GM23338 (cell line): Measurements from ENCODE around the gene S1PR1. TPM values are rescaled to one million over a fixed set of nuclear protein-coding genes. Genes with fewer than 3 reads are reported as not detected.

Source experiments
- ATAC-seq: fragments of 200-7000 bp; cut with Tn5 transposase; 3 replicates; pipeline ENCODE4 v1.9.1; 2020
- DNase-seq: peaks from one replicate; pipeline ENCODE4 v3.0.0-alpha.2; 2015; ENCODE audit warnings: low spot score
- H2AFZ ChIP-seq: fragments of 200-600 bp; sonication (generic); 2 replicates; pipeline ENCODE4 v1.8.0; 2016; ENCODE audit warnings: antibody characterized with exemption, mild to moderate bottlenecking, moderate library complexity
- H3F3A ChIP-seq: fragments of 200-600 bp; sonication (generic); replicated peaks from 2 replicates; pipeline ENCODE4 v1.8.0; 2017; ENCODE audit warnings: antibody characterized with exemption, mixed run types, low read depth
- H3K27ac ChIP-seq: fragments of 200-600 bp; sonication (generic); 2 replicates; pipeline ENCODE4 v1.6.1; 2016; ENCODE audit warnings: low read depth
- H3K27me3 ChIP-seq: fragments of 200-600 bp; sonication (generic); 2 replicates; pipeline ENCODE4 v1.8.0; 2016; ENCODE audit warnings: mild to moderate bottlenecking, mixed run types, moderate library complexity; ENCODE audit not compliant: insufficient read depth
- H3K36me3 ChIP-seq: fragments of 200-600 bp; sonication (generic); 2 replicates; pipeline ENCODE4 v1.8.0; 2016; ENCODE audit warnings: mild to moderate bottlenecking; ENCODE audit not compliant: insufficient read depth
- H3K4me1 ChIP-seq: fragments of 200-600 bp; sonication (generic); 2 replicates; pipeline ENCODE4 v1.8.0; 2016; ENCODE audit warnings: mild to moderate bottlenecking, moderate library complexity; ENCODE audit not compliant: insufficient read depth
- H3K4me2 ChIP-seq: fragments of 200-600 bp; sonication (generic); 2 replicates; pipeline ENCODE4 v1.7.1; 2017; ENCODE audit warnings: mixed run types
- H3K4me3 ChIP-seq: fragments of 200-600 bp; sonication (generic); 2 replicates; pipeline ENCODE4 v1.6.1; 2016; ENCODE audit warnings: mixed run types
- H3K79me2 ChIP-seq: fragments of 200-600 bp; sonication (generic); replicated peaks from 2 replicates; pipeline ENCODE4 v1.8.0; 2017; ENCODE audit warnings: mild to moderate bottlenecking; ENCODE audit not compliant: insufficient read depth
- H3K9me2 ChIP-seq: fragments of 200-600 bp; sonication (generic); 2 replicates; pipeline ENCODE4 v1.8.0; 2017; ENCODE audit not compliant: insufficient read depth
- H4K20me1 ChIP-seq: fragments of 200-600 bp; sonication (generic); replicated peaks from 2 replicates; pipeline ENCODE4 v1.8.0; 2017; ENCODE audit warnings: mild to moderate bottlenecking; ENCODE audit not compliant: insufficient read depth
- H3K27ac Mint-ChIP-seq: 2 replicates; pipeline ENCODE4 v1.8.0; 2020; ENCODE audit warnings: inconsistent platforms, mild to moderate bottlenecking, moderate library complexity, mixed read lengths
- H3K27me3 Mint-ChIP-seq: 3 replicates; pipeline ENCODE4 v1.8.0; 2022; ENCODE audit warnings: low read depth, mild to moderate bottlenecking, moderate library complexity, mixed read lengths, inconsistent platforms; ENCODE audit not compliant: insufficient read depth, poor library complexity
- H3K36me3 Mint-ChIP-seq: 3 replicates; pipeline ENCODE4 v1.8.0; 2021; ENCODE audit warnings: low read depth, mild to moderate bottlenecking, inconsistent platforms, moderate library complexity, mixed read lengths
- H3K4me1 Mint-ChIP-seq: 3 replicates; pipeline ENCODE4 v1.8.0; 2020; ENCODE audit warnings: mild to moderate bottlenecking, inconsistent platforms, mixed read lengths
- H3K4me3 Mint-ChIP-seq: 3 replicates; pipeline ENCODE4 v1.8.0; 2021; ENCODE audit warnings: moderate library complexity, mild to moderate bottlenecking, inconsistent platforms, mixed read lengths
- H3K9me3 Mint-ChIP-seq: 3 replicates; pipeline ENCODE4 v1.8.0; 2020; ENCODE audit warnings: moderate library complexity, mild to moderate bottlenecking, inconsistent platforms, mixed read lengths
- CREB1 ChIP-seq: fragments of 250-450 bp; sonication (Bioruptor Pico); IDR thresholded peaks from 2 replicates; pipeline ENCODE4 v1.5.0; 2020; ENCODE audit warnings: low read depth, mild to moderate bottlenecking, moderate library complexity
- CTCF ChIP-seq, 2 experiments: fragments of 200-600 bp in 1 of 2; sonication (generic) in 1 of 2; conservative IDR thresholded peaks; 2 replicates each; pipeline versions ENCODE4 v1.5.1 to v1.6.1; 2016 to 2017; ENCODE audit warnings: antibody characterized with exemption in 2 of 2, low read depth in 2 of 2, mild to moderate bottlenecking in 2 of 2, moderate library complexity in 1 of 2
- ETS1 ChIP-seq: IDR thresholded peaks from 2 replicates; pipeline ENCODE4 v1.6.1; 2016; ENCODE audit warnings: antibody characterized with exemption
- EZH2 ChIP-seq: fragments of 200-600 bp; sonication (generic); IDR thresholded peaks from one replicate; pipeline ENCODE4 v1.8.0; 2017; ENCODE audit warnings: antibody characterized with exemption, mild to moderate bottlenecking, low read depth; ENCODE audit not compliant: unreplicated experiment
- EZH2phosphoT487 ChIP-seq: fragments of 200-600 bp; sonication (generic); IDR thresholded peaks from one replicate; pipeline ENCODE4 v1.8.1; 2018; ENCODE audit warnings: antibody characterized with exemption; ENCODE audit not compliant: unreplicated experiment
- JUNB ChIP-seq: IDR thresholded peaks from one replicate; pipeline ENCODE4 v1.6.1; 2016; ENCODE audit warnings: antibody characterized with exemption; ENCODE audit not compliant: unreplicated experiment
- NANOG ChIP-seq: IDR thresholded peaks from 2 replicates; pipeline ENCODE4 v1.6.1; 2016; ENCODE audit warnings: antibody characterized with exemption, borderline replicate concordance
- POLR2AphosphoS5 ChIP-seq: IDR thresholded peaks from 2 replicates; pipeline ENCODE4 v1.6.1; 2016; ENCODE audit warnings: antibody characterized with exemption, low read depth
- REST ChIP-seq: IDR thresholded peaks from one replicate; pipeline ENCODE4 v1.6.1; 2018; ENCODE audit warnings: antibody characterized with exemption; ENCODE audit not compliant: unreplicated experiment
- STAT1 ChIP-seq: IDR thresholded peaks from one replicate; pipeline ENCODE4 v1.6.1; 2016; ENCODE audit warnings: antibody characterized with exemption; ENCODE audit not compliant: unreplicated experiment
- ZNF114 ChIP-seq: fragments of 250-450 bp; sonication (Bioruptor Pico); IDR thresholded peaks from 2 replicates; pipeline ENCODE4 v1.5.0; 2020; ENCODE audit warnings: mild to moderate bottlenecking, moderate library complexity
- ZNF331 ChIP-seq: fragments of 250-450 bp; sonication (Bioruptor Pico); IDR thresholded peaks from 2 replicates; pipeline ENCODE4 v1.5.0; 2020; ENCODE audit warnings: low read depth, mild to moderate bottlenecking, moderate library complexity
- ZNF462 ChIP-seq: fragments of 250-450 bp; sonication (Bioruptor Pico); IDR thresholded peaks from 2 replicates; pipeline ENCODE4 v1.5.0; 2020; ENCODE audit warnings: mild to moderate bottlenecking, moderate library complexity
- polyA plus RNA-seq: library from polyadenylated mRNA; unstranded; fragments of >200 nt; fragmentation: Nextera tagmentation; extraction: Ambion mirVana; gene quantifications from 2 replicates; pipeline ENCODE4 v1.2.1, GENCODE V29; 2016
- total RNA-seq: library from RNA; depleted of rRNA; stranded (reverse); fragments of >200 nt; shearing (Covaris generic); gene quantifications from 2 replicates; pipeline ENCODE4 v1.2.3, GENCODE V29; 2014

The S1PR1 gene
- total and polyA plus RNA-seq, 2 experiments from 2014 or later, result 2.6 to 4.1 TPM

GRCh38 chr1:101280942-101281654, 44.3 kb downstream of the S1PR1 start:
- DNase-seq, result no peak
- Histone ChIP-seq H3K27ac (no peak overlapping the region), H4K20me1 (no peaks in the 10 kb centered on the region), H3K4me2 (no peak overlapping the region), H3K27me3 (no peaks in the 10 kb centered on the region), H3K79me2 (no peaks in the 10 kb centered on the region), H3K4me3 (no peak overlapping the region), H3K36me3 (no peaks in the 10 kb centered on the region), H3K4me1 (no peaks in the 10 kb centered on the region), H3F3A (no peaks in the 10 kb centered on the region), H2AFZ (peak overlapping the region; percentile 52; the same call in 1 of the 2 replicates), H3K9me2 (no peaks in the 10 kb centered on the region)
- H3K36me3 Mint-ChIP-seq, result no peaks in the 10 kb centered on the region
- no peak overlapping the region for H3K4me3 Mint-ChIP-seq
- ATAC-seq, result no peak
- peaks cover 5% of the 10 kb centered on the region; the same call in 2 of the 3 replicates for H3K4me1 Mint-ChIP-seq
- TF ChIP-seq NANOG (no peak), ZNF331 (CRISPR knock-in tag) (no peak), EZH2 (no peak), STAT1 (no peak), ZNF114 (CRISPR knock-in tag) (no peak), ETS1 (no peak), EZH2phosphoT487 (no peak), POLR2AphosphoS5 (no peak), JUNB (no peak), CTCF (conservative IDR thresholded peaks at IDR 0.05; ENCODE audit: low read depth in 2 of 2) (no peak), REST (no peak), ZNF462 (no peak), CREB1 (CRISPR knock-in tag) (no peak)
- no peaks in the 10 kb centered on the region for H3K9me3 Mint-ChIP-seq
- peaks cover 2% of the 10 kb centered on the region for H3K27me3 Mint-ChIP-seq
- no peak overlapping the region for H3K27ac Mint-ChIP-seq
